ENCODE measurements around the gene SUGP1.
A peak's percentile ranks its signal among the peaks of the same experiment; 100 is the strongest.

The SUGP1 gene

DNA sequence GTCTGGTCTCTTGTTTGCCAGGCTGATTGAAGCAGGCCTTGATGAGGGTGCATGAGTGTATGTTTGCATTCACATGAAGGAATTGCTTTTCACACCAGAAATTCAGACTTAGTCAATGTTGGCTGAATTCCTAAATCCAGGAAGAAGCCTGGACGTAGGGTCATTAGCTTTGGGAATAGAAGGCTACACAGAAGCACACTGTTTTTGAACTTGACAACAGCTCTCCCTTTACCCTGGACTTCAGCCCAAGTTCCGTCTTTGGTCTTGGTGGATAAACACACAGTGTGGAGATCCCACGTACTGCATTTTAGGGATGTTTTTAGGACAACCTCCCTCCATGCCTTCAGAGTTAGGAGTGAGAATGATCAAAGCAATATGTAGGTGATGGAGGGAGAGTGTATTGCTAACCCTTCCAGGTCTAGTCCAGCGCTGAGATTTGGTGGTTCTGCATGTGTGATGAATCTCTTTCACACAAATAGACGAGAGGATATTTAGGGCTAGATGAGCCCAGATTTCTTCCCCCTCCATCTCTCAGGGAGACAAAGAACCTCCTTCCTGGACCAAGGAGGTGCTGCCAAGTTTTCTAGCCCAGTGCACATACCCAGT, 70.0 kb downstream of the SUGP1 start:
- DNase-seq, result no peak
- intact Hi-C loops (cut with DNase I), result no loop called here

- intact Hi-C loops (cut with DNase I), result no loop called here
Observed at GRCh38 chr19:19240476-19240875, 79.8 kb downstream of the SUGP1 start.

DNA sequence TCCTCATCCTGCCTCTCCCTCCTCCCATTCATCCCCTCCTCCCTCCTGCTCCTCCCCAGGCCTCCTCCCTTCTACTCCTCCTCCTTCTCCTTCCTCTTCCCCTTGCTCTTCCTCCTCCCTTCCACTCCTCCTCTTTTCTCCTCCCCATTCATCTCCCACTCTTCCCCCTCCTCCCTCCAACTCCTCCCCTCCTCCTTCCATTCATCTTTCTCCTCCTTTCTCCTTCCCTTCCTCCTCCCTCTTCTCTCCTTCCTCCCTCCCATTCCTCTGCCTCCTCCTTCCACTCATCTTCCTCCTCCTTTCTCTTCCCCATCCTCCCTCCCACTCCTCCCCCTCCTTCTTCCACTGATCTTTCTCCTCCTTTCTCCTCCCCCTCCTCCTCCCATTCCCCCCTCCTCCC, 80.6 kb downstream of the SUGP1 start:
- intact Hi-C loops (cut with DNase I), result no loop called here
- DNase-seq, result no peak

More at GRCh38 chr19:19240476-19240875, 79.8 kb downstream of the SUGP1 start:
- DNase-seq, result no peak

GRCh38 chr19:19238126-19238894, 82.0 kb downstream of the SUGP1 start:
- DNase-seq, result no peak
- intact Hi-C loops (cut with DNase I), result no loop called here

- DNase-seq, result no peak
- intact Hi-C loops (cut with DNase I), result no loop called here
Observed at GRCh38 chr19:19236173-19236572, 84.1 kb downstream of the SUGP1 start.

GRCh38 chr19:19234220-19234816, 86.0 kb downstream of the SUGP1 start:
- no peak for DNase-seq
- intact Hi-C loops (cut with DNase I), result no loop called here

GRCh38 chr19:19232261-19232721, 88.0 kb downstream of the SUGP1 start:
- intact Hi-C loops (cut with DNase I), result no loop called here
- DNase-seq, result peak; percentile 41 to 89 (median 70)

DNA sequence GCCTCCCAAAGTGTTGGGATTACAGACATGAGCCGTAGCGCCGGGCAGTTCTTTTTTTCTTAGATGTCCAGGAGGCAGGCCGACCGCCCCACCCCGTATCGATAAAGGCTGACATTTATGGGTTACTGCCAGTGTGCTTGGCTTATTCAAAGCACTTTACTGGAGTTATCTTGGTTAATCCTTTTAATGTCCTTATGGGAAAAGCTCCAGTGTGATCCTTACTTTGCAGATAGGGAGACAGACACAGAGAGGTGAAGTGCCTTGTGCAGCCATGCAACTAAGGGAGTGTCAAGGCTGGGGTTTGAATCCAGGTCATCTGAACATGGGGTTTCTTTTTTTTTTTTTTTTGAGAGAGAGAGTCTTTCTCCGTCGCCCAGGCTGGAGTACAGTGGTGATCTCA, 89.3 kb downstream of the SUGP1 start:
- DNase-seq, result no peak
- intact Hi-C loops (cut with DNase I), result no loop called here

GRCh38 chr19:19229701-19230100, 90.6 kb downstream of the SUGP1 start:
- DNase-seq, result no peak
- intact Hi-C loops (cut with DNase I), result no loop called here

GRCh38 chr19:19227217-19227616, 93.1 kb downstream of the SUGP1 start:
- no peak for DNase-seq
- intact Hi-C loops (cut with DNase I), result no loop called here

- intact Hi-C loops (cut with DNase I), result no loop called here
- DNase-seq, result no peak
Observed at GRCh38 chr19:19226663-19227062, 93.6 kb downstream of the SUGP1 start.

- no peak for DNase-seq
- intact Hi-C loops (cut with DNase I), result no loop called here
Observed at GRCh38 chr19:19226204-19226603, 94.1 kb downstream of the SUGP1 start.
